Endothelial cell of hepatic sinusoid (primary cell): ENCODE results near the gene IGF2BP2.
"Not testable (repeated sequence)": the region's sequence is repeated elsewhere in the genome, so short reads cannot be mapped to it uniquely, and the experiment has no call there.

ENCODE experiments used
- in situ Hi-C: cut with HindIII; loops from 2 replicates; pipeline ENCODE4 v1.10.0; 2017; ENCODE audit warnings: low sequenced_read_pairs

The IGF2BP2 gene

GRCh38 chr3:185647134-185647879 lies 177.5 kb downstream of the IGF2BP2 start:
- in situ Hi-C loops, result no loop called here

GRCh38 chr3:185646382-185647133 lies 178.3 kb downstream of the IGF2BP2 start:
- in situ Hi-C loops, result no loop called here

- in situ Hi-C loops, result no loop called here
These were observed 179.1 kb downstream of the IGF2BP2 start for GRCh38 chr3:185645596-185646381.

- in situ Hi-C loops, result not testable (repeated sequence)
These were observed 179.7 kb downstream of the IGF2BP2 start for GRCh38 chr3:185645191-185645590.

- in situ Hi-C loops, result no loop called here
These were observed 184.5 kb downstream of the IGF2BP2 start for GRCh38 chr3:185640308-185640707.

- in situ Hi-C loops, result no loop called here
These were observed 185.1 kb downstream of the IGF2BP2 start for GRCh38 chr3:185639632-185640206.

- in situ Hi-C loops, result not testable (repeated sequence)
These were observed 186.2 kb downstream of the IGF2BP2 start for GRCh38 chr3:185638651-185639050.

GRCh38 chr3:185637388-185637787 lies 187.5 kb downstream of the IGF2BP2 start:
- in situ Hi-C loops, result no loop called here

- in situ Hi-C loops, result no loop called here
These were observed 191.8 kb downstream of the IGF2BP2 start for GRCh38 chr3:185632996-185633395.

GRCh38 chr3:185631508-185632206 lies 193.2 kb downstream of the IGF2BP2 start:
- in situ Hi-C loops, result no loop called here

GRCh38 chr3:185631108-185631507 lies 193.7 kb downstream of the IGF2BP2 start:
- in situ Hi-C loops, result no loop called here

- in situ Hi-C loops, result no loop called here
These were observed 194.6 kb downstream of the IGF2BP2 start for GRCh38 chr3:185630182-185630622.

GRCh38 chr3:185629554-185630181 lies 195.2 kb downstream of the IGF2BP2 start:
- in situ Hi-C loops, result no loop called here

- in situ Hi-C loops, result no loop called here
These were observed 199.1 kb downstream of the IGF2BP2 start for GRCh38 chr3:185625784-185626183.

- in situ Hi-C loops, result no loop called here
These were observed 200.7 kb downstream of the IGF2BP2 start for GRCh38 chr3:185623939-185624665.

GRCh38 chr3:185613016-185613415 lies 211.8 kb downstream of the IGF2BP2 start:
- in situ Hi-C loops, result no loop called here

GRCh38 chr3:185606196-185606595 lies 218.6 kb downstream of the IGF2BP2 start:
- in situ Hi-C loops, result no loop called here

GRCh38 chr3:185605566-185605965 lies 219.3 kb downstream of the IGF2BP2 start:
- in situ Hi-C loops, result no loop called here

GRCh38 chr3:185595526-185595925 lies 229.3 kb downstream of the IGF2BP2 start:
- in situ Hi-C loops, result no loop called here
